ENCODE measurements around the gene VCAN.

DNA sequence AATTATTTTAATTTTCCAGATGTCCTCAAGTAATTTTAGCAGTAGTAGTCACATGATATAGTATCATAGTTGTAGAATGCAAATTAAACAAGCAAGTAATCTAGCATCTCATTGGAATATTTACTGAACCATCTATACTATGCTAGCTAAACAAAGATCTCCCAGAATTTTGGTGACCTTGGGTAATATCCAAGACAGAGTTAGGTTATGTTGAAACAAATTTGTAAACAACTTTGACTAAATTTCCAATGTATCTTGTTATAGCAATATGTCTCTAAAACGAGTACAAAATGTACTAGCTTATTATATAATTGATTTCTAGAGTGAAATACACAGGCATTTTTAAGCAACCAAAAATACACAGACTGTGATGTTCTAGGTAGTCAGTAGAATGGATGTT is 41.5 kb downstream of the VCAN start:
- TF ChIP-seq POLR2A (IDR thresholded peaks at IDR 0.05), result no peak
- TF ChIP-seq, protein P1, sequence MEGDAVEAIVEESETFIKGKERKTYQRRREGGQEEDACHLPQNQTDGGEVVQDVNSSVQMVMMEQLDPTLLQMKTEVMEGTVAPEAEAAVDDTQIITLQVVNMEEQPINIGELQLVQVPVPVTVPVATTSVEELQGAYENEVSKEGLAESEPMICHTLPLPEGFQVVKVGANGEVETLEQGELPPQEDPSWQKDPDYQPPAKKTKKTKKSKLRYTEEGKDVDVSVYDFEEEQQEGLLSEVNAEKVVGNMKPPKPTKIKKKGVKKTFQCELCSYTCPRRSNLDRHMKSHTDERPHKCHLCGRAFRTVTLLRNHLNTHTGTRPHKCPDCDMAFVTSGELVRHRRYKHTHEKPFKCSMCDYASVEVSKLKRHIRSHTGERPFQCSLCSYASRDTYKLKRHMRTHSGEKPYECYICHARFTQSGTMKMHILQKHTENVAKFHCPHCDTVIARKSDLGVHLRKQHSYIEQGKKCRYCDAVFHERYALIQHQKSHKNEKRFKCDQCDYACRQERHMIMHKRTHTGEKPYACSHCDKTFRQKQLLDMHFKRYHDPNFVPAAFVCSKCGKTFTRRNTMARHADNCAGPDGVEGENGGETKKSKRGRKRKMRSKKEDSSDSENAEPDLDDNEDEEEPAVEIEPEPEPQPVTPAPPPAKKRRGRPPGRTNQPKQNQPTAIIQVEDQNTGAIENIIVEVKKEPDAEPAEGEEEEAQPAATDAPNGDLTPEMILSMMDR (IDR thresholded peaks at IDR 0.05), result no peak

Data from uterus (tissue), 2 donors.